T-helper 2 cell treated with Interferon-gamma antibody and Interleukin-4, amounts not matched to agents 5 μg/mL and 100 μg/mL, for 36 hours (primary cell): Measurements from ENCODE around the gene AFTPH.

Source experiments
- DNase-seq: peaks from one replicate; pipeline ENCODE4 v3.0.0; 2021; ENCODE audit warnings: low spot score
- H3K27ac Mint-ChIP-seq: one replicate; pipeline ENCODE4 v1.8.0; 2021; ENCODE audit warnings: mild to moderate bottlenecking, mixed read lengths
- H3K27me3 Mint-ChIP-seq: one replicate; pipeline ENCODE4 v1.8.0; 2021; ENCODE audit warnings: low read depth, mixed read lengths
- H3K36me3 Mint-ChIP-seq: one replicate; pipeline ENCODE4 v1.8.0; 2021; ENCODE audit warnings: low read depth, mixed read lengths
- H3K4me1 Mint-ChIP-seq: one replicate; pipeline ENCODE4 v1.8.0; 2021; ENCODE audit warnings: low read depth, mixed read lengths
- H3K4me3 Mint-ChIP-seq: one replicate; pipeline ENCODE4 v1.8.0; 2022; ENCODE audit warnings: mild to moderate bottlenecking, moderate library complexity, mixed read lengths
- H3K9me3 Mint-ChIP-seq: one replicate; pipeline ENCODE4 v1.8.0; 2021; ENCODE audit warnings: mixed read lengths

AFTPH gene

GRCh38 chr2:64538764-64539433, 14.8 kb downstream of the AFTPH start:
- Mint-ChIP-seq H3K9me3 (no peaks in the 10 kb centered on the region), H3K36me3 (peaks cover 4% of the 10 kb centered on the region), H3K4me3 (no peak overlapping the region), H3K27ac (no peak overlapping the region), H3K27me3 (no peaks in the 10 kb centered on the region), H3K4me1 (peaks cover 55% of the 10 kb centered on the region)
- no peak for DNase-seq

GRCh38 chr2:64540615-64541014, 16.5 kb downstream of the AFTPH start:
- Mint-ChIP-seq H3K27me3 (no peaks in the 10 kb centered on the region), H3K27ac (no peak overlapping the region), H3K4me3 (no peak overlapping the region), H3K36me3 (peaks cover 4% of the 10 kb centered on the region), H3K9me3 (no peaks in the 10 kb centered on the region), H3K4me1 (peaks cover 47% of the 10 kb centered on the region)
- DNase-seq, result no peak

GRCh38 chr2:64541547-64541946, 17.4 kb downstream of the AFTPH start:
- peaks cover 2% of the 10 kb centered on the region for H3K36me3 Mint-ChIP-seq
- H3K27ac Mint-ChIP-seq, result no peak overlapping the region
- no peaks in the 10 kb centered on the region for H3K27me3 Mint-ChIP-seq
- no peak for DNase-seq
- no peak overlapping the region for H3K4me3 Mint-ChIP-seq
- no peaks in the 10 kb centered on the region for H3K9me3 Mint-ChIP-seq
- peaks cover 41% of the 10 kb centered on the region for H3K4me1 Mint-ChIP-seq

GRCh38 chr2:64542071-64543007, 18.2 kb downstream of the AFTPH start:
- H3K4me1 Mint-ChIP-seq, result peaks cover 40% of the 10 kb centered on the region
- H3K36me3 Mint-ChIP-seq, result peaks cover 3% of the 10 kb centered on the region
- H3K4me3 Mint-ChIP-seq, result no peak overlapping the region
- no peak for DNase-seq
- no peaks in the 10 kb centered on the region for H3K9me3 Mint-ChIP-seq
- no peak overlapping the region for H3K27ac Mint-ChIP-seq
- H3K27me3 Mint-ChIP-seq, result no peaks in the 10 kb centered on the region

GRCh38 chr2:64543008-64543697, 19.0 kb downstream of the AFTPH start:
- Mint-ChIP-seq H3K36me3 (peaks cover 4% of the 10 kb centered on the region), H3K4me1 (peaks cover 39% of the 10 kb centered on the region), H3K4me3 (no peak overlapping the region), H3K27ac (no peak overlapping the region), H3K9me3 (no peaks in the 10 kb centered on the region), H3K27me3 (no peaks in the 10 kb centered on the region)
- DNase-seq, result no peak

GRCh38 chr2:64548761-64549160, 24.6 kb downstream of the AFTPH start:
- H3K27me3 Mint-ChIP-seq, result no peaks in the 10 kb centered on the region
- H3K27ac Mint-ChIP-seq, result no peak overlapping the region
- H3K4me1 Mint-ChIP-seq, result peaks cover under 1% of the 10 kb centered on the region
- H3K36me3 Mint-ChIP-seq, result peaks cover 28% of the 10 kb centered on the region
- DNase-seq, result no peak
- no peak overlapping the region for H3K4me3 Mint-ChIP-seq
- H3K9me3 Mint-ChIP-seq, result peaks cover 3% of the 10 kb centered on the region

GRCh38 chr2:64550042-64550441, 25.9 kb downstream of the AFTPH start:
- DNase-seq, result no peak
- peaks cover 28% of the 10 kb centered on the region for H3K36me3 Mint-ChIP-seq
- peaks cover 3% of the 10 kb centered on the region for H3K9me3 Mint-ChIP-seq
- H3K27me3 Mint-ChIP-seq, result no peaks in the 10 kb centered on the region
- H3K4me1 Mint-ChIP-seq, result peaks cover 2% of the 10 kb centered on the region
- H3K4me3 Mint-ChIP-seq, result no peak overlapping the region
- H3K27ac Mint-ChIP-seq, result no peak overlapping the region

GRCh38 chr2:64551851-64552250, 27.7 kb downstream of the AFTPH start:
- Mint-ChIP-seq H3K9me3 (peaks cover 3% of the 10 kb centered on the region), H3K4me3 (no peak overlapping the region), H3K27me3 (no peaks in the 10 kb centered on the region), H3K27ac (no peak overlapping the region), H3K4me1 (peaks cover 3% of the 10 kb centered on the region), H3K36me3 (peaks cover 31% of the 10 kb centered on the region)
- DNase-seq, result no peak

- H3K4me3 Mint-ChIP-seq, result no peak overlapping the region
- no peak overlapping the region for H3K27ac Mint-ChIP-seq
- H3K9me3 Mint-ChIP-seq, result peaks cover 3% of the 10 kb centered on the region
- peaks cover 3% of the 10 kb centered on the region for H3K4me1 Mint-ChIP-seq
- DNase-seq, result no peak
- H3K27me3 Mint-ChIP-seq, result no peaks in the 10 kb centered on the region
- H3K36me3 Mint-ChIP-seq, result peaks cover 28% of the 10 kb centered on the region
Measured at GRCh38 chr2:64554117-64554516, 30.0 kb downstream of the AFTPH start.

GRCh38 chr2:64558445-64559081, 34.4 kb downstream of the AFTPH start:
- Mint-ChIP-seq H3K9me3 (no peaks in the 10 kb centered on the region), H3K4me1 (peaks cover 21% of the 10 kb centered on the region), H3K27ac (no peak overlapping the region), H3K36me3 (peaks cover 5% of the 10 kb centered on the region), H3K27me3 (no peaks in the 10 kb centered on the region), H3K4me3 (no peak overlapping the region)
- no peak for DNase-seq

GRCh38 chr2:64562148-64562784, 38.1 kb downstream of the AFTPH start:
- H3K4me1 Mint-ChIP-seq, result peaks cover 35% of the 10 kb centered on the region
- H3K27ac Mint-ChIP-seq, result peak overlapping the region; percentile 49
- peaks cover 12% of the 10 kb centered on the region for H3K36me3 Mint-ChIP-seq
- H3K27me3 Mint-ChIP-seq, result no peaks in the 10 kb centered on the region
- no peak for DNase-seq
- no peaks in the 10 kb centered on the region for H3K9me3 Mint-ChIP-seq
- H3K4me3 Mint-ChIP-seq, result peak overlapping the region; percentile 15

GRCh38 chr2:64563436-64563938, 39.4 kb downstream of the AFTPH start:
- Mint-ChIP-seq H3K27ac (no peak overlapping the region), H3K4me3 (no peak overlapping the region)

More at GRCh38 chr2:64563436-64563938, 39.4 kb downstream of the AFTPH start:
- no peak for DNase-seq
- no peaks in the 10 kb centered on the region for H3K27me3 Mint-ChIP-seq
- peaks cover 37% of the 10 kb centered on the region for H3K4me1 Mint-ChIP-seq
- H3K36me3 Mint-ChIP-seq, result peaks cover 12% of the 10 kb centered on the region
- H3K9me3 Mint-ChIP-seq, result no peaks in the 10 kb centered on the region
